ENCODE data around the gene ZBTB37. TPM values are rescaled to one million over a fixed set of nuclear protein-coding genes. Genes with fewer than 3 reads are reported as not detected.
A peak's percentile ranks its signal among the peaks of the same experiment; 100 is the strongest.

Gene ZBTB37
- total RNA-seq, 1 donor from 2014 or later = 12.2 TPM

- Mint-ChIP-seq H3K27me3 (no peaks in the 10 kb centered on the region), H3K9me3 (ENCODE audit: low read depth) (no peaks in the 10 kb centered on the region), H3K36me3 (ENCODE audit: insufficient read depth) (peaks cover 4% of the 10 kb centered on the region), H3K27ac (no peak overlapping the region), H3K4me1 (ENCODE audit: low read depth) (peaks cover 3% of the 10 kb centered on the region), H3K4me3 (ENCODE audit: low read depth) (no peak overlapping the region)
- DNase-seq (ENCODE audit: low spot score, unreplicated experiment) = no peak
- TF ChIP-seq CTCF (IDR thresholded peaks at IDR 0.05; ENCODE audit: unreplicated experiment) = no peak
These were observed 26.0 kb downstream of the ZBTB37 start for GRCh38 chr1:173894189-173894588.

GRCh38 chr1:173900427-173900826 lies 32.2 kb downstream of the ZBTB37 start:
- Mint-ChIP-seq H3K27me3 (no peaks in the 10 kb centered on the region), H3K36me3 (ENCODE audit: insufficient read depth) (no peaks in the 10 kb centered on the region), H3K4me1 (ENCODE audit: low read depth) (no peaks in the 10 kb centered on the region), H3K4me3 (ENCODE audit: low read depth) (no peak overlapping the region), H3K27ac (no peak overlapping the region), H3K9me3 (ENCODE audit: low read depth) (no peaks in the 10 kb centered on the region)
- no peak for TF ChIP-seq CTCF (IDR thresholded peaks at IDR 0.05; ENCODE audit: unreplicated experiment)
- DNase-seq (ENCODE audit: low spot score, unreplicated experiment) = no peak

DNA sequence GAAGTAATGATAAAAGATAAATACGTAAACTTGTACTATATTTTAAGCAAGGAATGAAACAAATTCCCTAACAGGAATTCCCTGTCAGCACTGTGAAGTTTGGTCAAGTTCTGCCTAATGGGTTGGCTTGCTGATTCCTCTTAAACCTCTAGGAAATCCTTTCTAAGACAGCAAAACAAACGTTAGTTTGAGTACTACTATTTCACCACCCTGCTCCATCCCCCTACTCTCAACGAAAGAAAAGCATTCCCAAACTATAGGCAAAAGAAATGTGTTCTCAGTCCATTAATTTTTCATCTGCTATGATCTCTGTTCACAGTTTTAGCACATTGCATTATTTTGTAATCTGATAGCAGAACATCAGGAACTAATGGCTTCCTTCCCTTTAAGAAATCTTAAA lies 32.8 kb downstream of the ZBTB37 start:
- H3K4me1 Mint-ChIP-seq (ENCODE audit: low read depth) = no peaks in the 10 kb centered on the region
- H3K27me3 Mint-ChIP-seq = no peaks in the 10 kb centered on the region
- no peak for DNase-seq (ENCODE audit: low spot score, unreplicated experiment)
- no peak overlapping the region for H3K4me3 Mint-ChIP-seq (ENCODE audit: low read depth)
- H3K36me3 Mint-ChIP-seq (ENCODE audit: insufficient read depth) = peaks cover 2% of the 10 kb centered on the region
- no peak for TF ChIP-seq CTCF (IDR thresholded peaks at IDR 0.05; ENCODE audit: unreplicated experiment)
- peaks cover 3% of the 10 kb centered on the region for H3K9me3 Mint-ChIP-seq (ENCODE audit: low read depth)
- H3K27ac Mint-ChIP-seq = no peak overlapping the region

- Mint-ChIP-seq H3K4me1 (ENCODE audit: low read depth) (no peaks in the 10 kb centered on the region), H3K4me3 (ENCODE audit: low read depth) (no peak overlapping the region), H3K36me3 (ENCODE audit: insufficient read depth) (peaks cover 2% of the 10 kb centered on the region), H3K9me3 (ENCODE audit: low read depth) (peaks cover 3% of the 10 kb centered on the region), H3K27ac (peak overlapping the region; percentile 45), H3K27me3 (no peaks in the 10 kb centered on the region)
- no peak for TF ChIP-seq CTCF (IDR thresholded peaks at IDR 0.05; ENCODE audit: unreplicated experiment)
- DNase-seq (ENCODE audit: low spot score, unreplicated experiment) = no peak
These were observed 35.8 kb downstream of the ZBTB37 start for GRCh38 chr1:173903827-173904531.

DNA sequence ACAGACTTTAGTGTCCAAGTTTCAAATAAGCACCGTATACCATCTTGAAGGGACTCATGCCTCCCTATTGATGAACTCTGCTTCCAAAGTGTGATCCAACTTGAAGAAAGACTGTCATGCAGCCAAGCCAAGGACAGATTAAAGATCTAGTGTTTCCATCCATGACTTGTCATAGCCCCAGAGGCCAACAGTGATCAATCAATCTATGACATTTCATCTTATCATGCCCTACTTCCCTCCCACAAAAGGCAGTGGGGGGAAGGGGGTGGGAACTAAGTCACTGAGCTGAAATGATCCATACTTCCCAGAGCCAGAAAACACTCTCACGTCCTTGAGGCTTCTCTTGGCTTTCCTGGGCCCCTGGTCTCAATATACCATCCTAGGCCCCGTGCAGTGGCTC lies 44.9 kb downstream of the ZBTB37 start:
- no peak for DNase-seq (ENCODE audit: low spot score, unreplicated experiment)
- Mint-ChIP-seq H3K27me3 (no peaks in the 10 kb centered on the region), H3K9me3 (ENCODE audit: low read depth) (no peaks in the 10 kb centered on the region), H3K4me1 (ENCODE audit: low read depth) (peaks cover 2% of the 10 kb centered on the region), H3K4me3 (ENCODE audit: low read depth) (no peak overlapping the region), H3K27ac (no peak overlapping the region), H3K36me3 (ENCODE audit: insufficient read depth) (peaks cover 1% of the 10 kb centered on the region)
- no peak for TF ChIP-seq CTCF (IDR thresholded peaks at IDR 0.05; ENCODE audit: unreplicated experiment)

All from progenitor cell of endocrine pancreas (in vitro differentiated cells).